ENCODE results near the gene BCL2L15.

- TF ChIP-seq, protein P1, sequence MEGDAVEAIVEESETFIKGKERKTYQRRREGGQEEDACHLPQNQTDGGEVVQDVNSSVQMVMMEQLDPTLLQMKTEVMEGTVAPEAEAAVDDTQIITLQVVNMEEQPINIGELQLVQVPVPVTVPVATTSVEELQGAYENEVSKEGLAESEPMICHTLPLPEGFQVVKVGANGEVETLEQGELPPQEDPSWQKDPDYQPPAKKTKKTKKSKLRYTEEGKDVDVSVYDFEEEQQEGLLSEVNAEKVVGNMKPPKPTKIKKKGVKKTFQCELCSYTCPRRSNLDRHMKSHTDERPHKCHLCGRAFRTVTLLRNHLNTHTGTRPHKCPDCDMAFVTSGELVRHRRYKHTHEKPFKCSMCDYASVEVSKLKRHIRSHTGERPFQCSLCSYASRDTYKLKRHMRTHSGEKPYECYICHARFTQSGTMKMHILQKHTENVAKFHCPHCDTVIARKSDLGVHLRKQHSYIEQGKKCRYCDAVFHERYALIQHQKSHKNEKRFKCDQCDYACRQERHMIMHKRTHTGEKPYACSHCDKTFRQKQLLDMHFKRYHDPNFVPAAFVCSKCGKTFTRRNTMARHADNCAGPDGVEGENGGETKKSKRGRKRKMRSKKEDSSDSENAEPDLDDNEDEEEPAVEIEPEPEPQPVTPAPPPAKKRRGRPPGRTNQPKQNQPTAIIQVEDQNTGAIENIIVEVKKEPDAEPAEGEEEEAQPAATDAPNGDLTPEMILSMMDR (IDR thresholded peaks at IDR 0.05), result no peak
- no peak for TF ChIP-seq POLR2A (IDR thresholded peaks at IDR 0.05)
Observed at GRCh38 chr1:113890816-113891215, 3.4 kb upstream of the BCL2L15 start.

Measured in Peyer's patch (tissue), 4 donors.